HepG2 (cell line): ENCODE measurements around the gene RPA1. TPM values are rescaled to one million over a fixed set of nuclear protein-coding genes. Genes with fewer than 3 reads are reported as not detected.

Experiments used
- BRCA1 ChIP-seq: sonication (generic); formaldehyde crosslinking; IDR thresholded peaks from 2 replicates; pipeline ENCODE4 v1.4.0; 2020; ENCODE audit warnings: missing genetic modification reagents
- NCOA1 ChIP-seq: sonication (generic); formaldehyde crosslinking; IDR thresholded peaks from 2 replicates; pipeline ENCODE4 v1.9.0; 2021; ENCODE audit warnings: missing genetic modification reagents
- SIX4 ChIP-seq: sonication (generic); formaldehyde crosslinking; IDR thresholded peaks from 2 replicates; pipeline ENCODE4 v1.4.0; 2020; ENCODE audit warnings: missing genetic modification reagents
- ZNF816 ChIP-seq: sonication (generic); formaldehyde crosslinking; IDR thresholded peaks from 2 replicates; pipeline ENCODE4 v1.8.0; 2022; ENCODE audit warnings: missing genetic modification reagents, mild to moderate bottlenecking, borderline replicate concordance
- ZSCAN29 ChIP-seq: sonication (generic); formaldehyde crosslinking; conservative IDR thresholded peaks from 2 replicates; pipeline ENCODE4 v1.4.0; 2020; ENCODE audit warnings: mild to moderate bottlenecking, missing genetic modification reagents
- polyA plus RNA-seq, 8 experiments: library from polyadenylated mRNA; depleted of rRNA in 3 of 8; stranded (reverse) in 7 of 8; unstranded in 1 of 8; fragments of >200 nt; fragmentation: Illumina TruSeq in 4 of 8; extraction: Trizol in 4 of 8; gene quantifications; 2 replicates each; pipeline versions ENCODE4 v1.2.1 to v1.2.3, GENCODE V29; 2011 to 2016; ENCODE audit warnings: low read depth in 4 of 8, missing spikeins in 1 of 8, mixed read lengths in 1 of 8; ENCODE audit not compliant: insufficient read depth in 1 of 8
- total RNA-seq, 5 experiments: library from RNA; depleted of rRNA; stranded (reverse); fragments of >200 nt; fragmentation: Illumina TruSeq; extraction: Trizol; gene quantifications; 2 replicates each; pipeline ENCODE4 v1.2.3, GENCODE V29; 2016; ENCODE audit warnings: low read depth in 1 of 5
- TF ChIP-seq, protein P1 (sequence below), 2 experiments: sonication (generic) in 1 of 2; formaldehyde crosslinking in 1 of 2; IDR thresholded peaks; 2 replicates each; pipeline versions ENCODE4 v1.4.0 to v1.6.1; 2016 to 2020; ENCODE audit warnings: borderline replicate concordance in 1 of 2, low read depth in 1 of 2, mild to moderate bottlenecking in 1 of 2, missing genetic modification reagents in 1 of 2
- TF ChIP-seq, protein P2 (sequence below): sonication (generic); formaldehyde crosslinking; IDR thresholded peaks from 2 replicates; pipeline ENCODE4 v1.8.1; 2023; ENCODE audit warnings: mild to moderate bottlenecking, missing genetic modification reagents
- TF ChIP-seq, protein P3 (sequence below): sonication (generic); formaldehyde crosslinking; IDR thresholded peaks from 2 replicates; pipeline ENCODE4 v1.4.0; 2020; ENCODE audit warnings: missing genetic modification reagents

Gene RPA1
- total and polyA plus RNA-seq, 2 of the 13 experiments (the other 11 are each of a cell fraction or from before 2014, with no cell fraction given) = 13.9 to 37.6 TPM

DNA sequence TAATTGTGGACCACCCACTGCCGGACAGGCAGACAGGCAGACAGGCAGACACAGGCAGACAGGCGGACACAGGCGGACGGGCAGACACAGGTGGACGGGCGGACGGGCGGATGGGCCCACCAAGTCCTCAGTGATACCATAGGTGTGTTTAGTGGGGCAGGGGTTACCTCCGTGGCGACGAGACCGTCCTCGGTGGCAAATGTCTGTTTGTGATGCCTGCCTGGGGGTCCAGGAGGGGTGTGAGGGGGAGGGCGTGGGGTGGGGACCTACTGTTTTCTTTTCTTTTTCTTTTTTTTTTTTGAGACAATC, 118.7 kb downstream of the RPA1 start (continued):
- TF ChIP-seq, protein P1, sequence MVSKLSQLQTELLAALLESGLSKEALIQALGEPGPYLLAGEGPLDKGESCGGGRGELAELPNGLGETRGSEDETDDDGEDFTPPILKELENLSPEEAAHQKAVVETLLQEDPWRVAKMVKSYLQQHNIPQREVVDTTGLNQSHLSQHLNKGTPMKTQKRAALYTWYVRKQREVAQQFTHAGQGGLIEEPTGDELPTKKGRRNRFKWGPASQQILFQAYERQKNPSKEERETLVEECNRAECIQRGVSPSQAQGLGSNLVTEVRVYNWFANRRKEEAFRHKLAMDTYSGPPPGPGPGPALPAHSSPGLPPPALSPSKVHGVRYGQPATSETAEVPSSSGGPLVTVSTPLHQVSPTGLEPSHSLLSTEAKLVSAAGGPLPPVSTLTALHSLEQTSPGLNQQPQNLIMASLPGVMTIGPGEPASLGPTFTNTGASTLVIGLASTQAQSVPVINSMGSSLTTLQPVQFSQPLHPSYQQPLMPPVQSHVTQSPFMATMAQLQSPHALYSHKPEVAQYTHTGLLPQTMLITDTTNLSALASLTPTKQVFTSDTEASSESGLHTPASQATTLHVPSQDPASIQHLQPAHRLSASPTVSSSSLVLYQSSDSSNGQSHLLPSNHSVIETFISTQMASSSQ (IDR thresholded peaks at IDR 0.05; ENCODE audit: low read depth) = no peak
- TF ChIP-seq, protein P1 (CRISPR knock-in tag; IDR thresholded peaks at IDR 0.05; ENCODE audit: borderline replicate concordance) = no peak
- TF ChIP-seq ZSCAN29 = no peak
- TF ChIP-seq BRCA1 (CRISPR knock-in tag) = no peak
- no peak for TF ChIP-seq SIX4 (CRISPR knock-in tag)
- TF ChIP-seq ZNF816 (CRISPR knock-in tag) = no peak
- no peak for TF ChIP-seq NCOA1 (CRISPR knock-in tag)
- TF ChIP-seq, protein P2, sequence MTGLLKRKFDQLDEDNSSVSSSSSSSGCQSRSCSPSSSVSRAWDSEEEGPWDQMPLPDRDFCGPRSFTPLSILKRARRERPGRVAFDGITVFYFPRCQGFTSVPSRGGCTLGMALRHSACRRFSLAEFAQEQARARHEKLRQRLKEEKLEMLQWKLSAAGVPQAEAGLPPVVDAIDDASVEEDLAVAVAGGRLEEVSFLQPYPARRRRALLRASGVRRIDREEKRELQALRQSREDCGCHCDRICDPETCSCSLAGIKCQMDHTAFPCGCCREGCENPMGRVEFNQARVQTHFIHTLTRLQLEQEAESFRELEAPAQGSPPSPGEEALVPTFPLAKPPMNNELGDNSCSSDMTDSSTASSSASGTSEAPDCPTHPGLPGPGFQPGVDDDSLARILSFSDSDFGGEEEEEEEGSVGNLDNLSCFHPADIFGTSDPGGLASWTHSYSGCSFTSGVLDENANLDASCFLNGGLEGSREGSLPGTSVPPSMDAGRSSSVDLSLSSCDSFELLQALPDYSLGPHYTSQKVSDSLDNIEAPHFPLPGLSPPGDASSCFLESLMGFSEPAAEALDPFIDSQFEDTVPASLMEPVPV (CRISPR knock-in tag) = no peak
- TF ChIP-seq, protein P3, sequence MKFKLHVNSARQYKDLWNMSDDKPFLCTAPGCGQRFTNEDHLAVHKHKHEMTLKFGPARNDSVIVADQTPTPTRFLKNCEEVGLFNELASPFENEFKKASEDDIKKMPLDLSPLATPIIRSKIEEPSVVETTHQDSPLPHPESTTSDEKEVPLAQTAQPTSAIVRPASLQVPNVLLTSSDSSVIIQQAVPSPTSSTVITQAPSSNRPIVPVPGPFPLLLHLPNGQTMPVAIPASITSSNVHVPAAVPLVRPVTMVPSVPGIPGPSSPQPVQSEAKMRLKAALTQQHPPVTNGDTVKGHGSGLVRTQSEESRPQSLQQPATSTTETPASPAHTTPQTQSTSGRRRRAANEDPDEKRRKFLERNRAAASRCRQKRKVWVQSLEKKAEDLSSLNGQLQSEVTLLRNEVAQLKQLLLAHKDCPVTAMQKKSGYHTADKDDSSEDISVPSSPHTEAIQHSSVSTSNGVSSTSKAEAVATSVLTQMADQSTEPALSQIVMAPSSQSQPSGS (CRISPR knock-in tag) = no peak

Other genes starting within 250 kb of the RPA1 start
- 3.3 and 7.3 TPM in 2 replicates for gene SLC43A2, start 201.2 kb upstream of the RPA1 start, total RNA-seq (2016; rRNA removed; fragmentation: Illumina TruSeq; extraction: Trizol)
- gene SLC43A2, start 201.2 kb upstream of the RPA1 start, polyA plus RNA-seq (2011; rRNA removed) = 20.0 and 26.7 TPM in 2 replicates
- 0.24 TPM in 1 of 2 replicates, not detected in the other for gene SCARF1, start 184.3 kb upstream of the RPA1 start, total RNA-seq (2016; rRNA removed; fragmentation: Illumina TruSeq; extraction: Trizol)
- gene SCARF1, start 184.3 kb upstream of the RPA1 start, polyA plus RNA-seq (2011; rRNA removed) = 0.71 and 0.72 TPM in 2 replicates
- 4.7 and 6.6 TPM in 2 replicates for gene RILP, start 180.1 kb upstream of the RPA1 start, total RNA-seq (2016; rRNA removed; fragmentation: Illumina TruSeq; extraction: Trizol)
- 8.1 and 9.4 TPM in 2 replicates for gene RILP, start 180.1 kb upstream of the RPA1 start, polyA plus RNA-seq (2011; rRNA removed)
- gene PRPF8, start 145.1 kb upstream of the RPA1 start, total RNA-seq (2016; rRNA removed; fragmentation: Illumina TruSeq; extraction: Trizol) = 112 and 318 TPM in 2 replicates
- gene PRPF8, start 145.1 kb upstream of the RPA1 start, polyA plus RNA-seq (2011; rRNA removed) = 179 and 195 TPM in 2 replicates
- gene TLCD2, start 119.6 kb upstream of the RPA1 start, total RNA-seq (2016; rRNA removed; fragmentation: Illumina TruSeq; extraction: Trizol) = 0.84 and 1.1 TPM in 2 replicates
- 0.90 and 1.2 TPM in 2 replicates for gene TLCD2, start 119.6 kb upstream of the RPA1 start, polyA plus RNA-seq (2011; rRNA removed)
- 12.5 and 16.7 TPM in 2 replicates for gene WDR81, start 105.3 kb upstream of the RPA1 start, total RNA-seq (2016; rRNA removed; fragmentation: Illumina TruSeq; extraction: Trizol)
- 9.1 and 15.1 TPM in 2 replicates for gene WDR81, start 105.3 kb upstream of the RPA1 start, polyA plus RNA-seq (2011; rRNA removed)
- gene SERPINF2, start 87.1 kb upstream of the RPA1 start, total RNA-seq (2016; rRNA removed; fragmentation: Illumina TruSeq; extraction: Trizol) = 123 and 309 TPM in 2 replicates
- gene SERPINF2, start 87.1 kb upstream of the RPA1 start, polyA plus RNA-seq (2011; rRNA removed) = 548 and 871 TPM in 2 replicates
- 418 and 853 TPM in 2 replicates for gene SERPINF1, start 67.9 kb upstream of the RPA1 start, total RNA-seq (2016; rRNA removed; fragmentation: Illumina TruSeq; extraction: Trizol)
- 2,101 and 2,733 TPM in 2 replicates for gene SERPINF1, start 67.9 kb upstream of the RPA1 start, polyA plus RNA-seq (2011; rRNA removed)
- gene SMYD4, start 103 bp upstream of the RPA1 start, total RNA-seq (2016; rRNA removed; fragmentation: Illumina TruSeq; extraction: Trizol) = 9.8 and 11.3 TPM in 2 replicates
- gene SMYD4, start 103 bp upstream of the RPA1 start, polyA plus RNA-seq (2011; rRNA removed) = 7.4 and 7.9 TPM in 2 replicates
- gene RTN4RL1, start 195.3 kb downstream of the RPA1 start, total RNA-seq (2016; rRNA removed; fragmentation: Illumina TruSeq; extraction: Trizol) = not detected in 2 replicates
- gene RTN4RL1, start 195.3 kb downstream of the RPA1 start, polyA plus RNA-seq (2011; rRNA removed) = 0.01 TPM in 1 of 2 replicates, not detected in the other
- 14.5 and 25.3 TPM in 2 replicates for gene DPH1, start 200.1 kb downstream of the RPA1 start, total RNA-seq (2016; rRNA removed; fragmentation: Illumina TruSeq; extraction: Trizol)
- 42.8 and 49.5 TPM in 2 replicates for gene DPH1, start 200.1 kb downstream of the RPA1 start, polyA plus RNA-seq (2011; rRNA removed)
- gene OVCA2, start 212.0 kb downstream of the RPA1 start, total RNA-seq (2016; rRNA removed; fragmentation: Illumina TruSeq; extraction: Trizol) = 28.2 and 28.5 TPM in 2 replicates
- gene OVCA2, start 212.0 kb downstream of the RPA1 start, polyA plus RNA-seq (2011; rRNA removed) = 23.7 and 30.7 TPM in 2 replicates
- gene HIC1, start 225.1 kb downstream of the RPA1 start, total RNA-seq (2016; rRNA removed; fragmentation: Illumina TruSeq; extraction: Trizol) = 0.31 TPM in 1 of 2 replicates, not detected in the other
- gene HIC1, start 225.1 kb downstream of the RPA1 start, polyA plus RNA-seq (2011; rRNA removed) = 0.04 and 0.10 TPM in 2 replicates